ENCODE results near the gene NENF. TPM values are rescaled to one million over a fixed set of nuclear protein-coding genes. Genes with fewer than 3 reads are reported as not detected.
"Not testable (repeated sequence)": the region's sequence is repeated elsewhere in the genome, so short reads cannot be mapped to it uniquely, and the experiment has no call there.

Gene NENF
- polyA plus RNA-seq (2014; cell fraction: cytosol; rRNA removed), result 62.5 and 74.0 TPM in 2 replicates
- polyA plus RNA-seq (2014; cell fraction: nucleus; rRNA removed), result 59.9 and 93.7 TPM in 2 replicates

GRCh38 chr1:212432661-212433576, at the start of gene NENF:
Gene NENF (plus strand): TSS chr1:212432920. CDS start chr1:212432944, 24 bp downstream.
- peak; percentile 59 for DNase-seq (ENCODE audit: low spot score)

GRCh38 chr1:212386029-212386428, 46.7 kb upstream of the NENF start:
- no peak for DNase-seq (ENCODE audit: low spot score)

GRCh38 chr1:212388985-212389716, 43.6 kb upstream of the NENF start:
- DNase-seq (ENCODE audit: low spot score), result no peak

GRCh38 chr1:212395678-212396437, 36.9 kb upstream of the NENF start:
- DNase-seq (ENCODE audit: low spot score), result not testable (repeated sequence)

- no peak for DNase-seq (ENCODE audit: low spot score)
Observed at GRCh38 chr1:212396638-212397037, 36.1 kb upstream of the NENF start.

GRCh38 chr1:212397171-212397570, 35.5 kb upstream of the NENF start:
- DNase-seq (ENCODE audit: low spot score), result no peak

- DNase-seq (ENCODE audit: low spot score), result no peak
Observed at GRCh38 chr1:212401042-212401441, 31.7 kb upstream of the NENF start.

- DNase-seq (ENCODE audit: low spot score), result no peak
Observed at GRCh38 chr1:212401838-212402582, 30.7 kb upstream of the NENF start.

- DNase-seq (ENCODE audit: low spot score), result no peak
Observed at GRCh38 chr1:212402666-212403321, 29.9 kb upstream of the NENF start.

- no peak for DNase-seq (ENCODE audit: low spot score)
Observed at GRCh38 chr1:212410231-212410820, 22.4 kb upstream of the NENF start.

GRCh38 chr1:212412374-212412773, 20.3 kb upstream of the NENF start:
- no peak for DNase-seq (ENCODE audit: low spot score)

GRCh38 chr1:212413902-212414327, 18.8 kb upstream of the NENF start:
- no peak for DNase-seq (ENCODE audit: low spot score)

GRCh38 chr1:212414328-212415106, 18.2 kb upstream of the NENF start, which contains the start of gene PACC1:
Gene PACC1 (minus strand): TSS chr1:212414886. CDS start chr1:212414757, 129 bp downstream.
- DNase-seq (ENCODE audit: low spot score), result peak; percentile 92

GRCh38 chr1:212415107-212415841, 17.4 kb upstream of the NENF start:
- DNase-seq (ENCODE audit: low spot score), result no peak

GRCh38 chr1:212421165-212421564, 11.6 kb upstream of the NENF start:
- DNase-seq (ENCODE audit: low spot score), result no peak

- DNase-seq (ENCODE audit: low spot score), result no peak
Observed at GRCh38 chr1:212423879-212424278, 8.8 kb upstream of the NENF start.

- DNase-seq (ENCODE audit: low spot score), result no peak
Observed at GRCh38 chr1:212428496-212428895, 4.2 kb upstream of the NENF start.

GRCh38 chr1:212430416-212430815, 2.3 kb upstream of the NENF start:
- no peak for DNase-seq (ENCODE audit: low spot score)

All from SK-N-DZ (cell line).